H54 (cell line): ENCODE measurements around the gene GHRHR.
A peak's percentile ranks its signal among the peaks of the same experiment; 100 is the strongest.

ENCODE experiments used
- DNase-seq: peaks from one replicate; pipeline ENCODE4 v3.0.0; 2011; ENCODE audit warnings: low spot score, mixed read lengths; ENCODE audit not compliant: insufficient read length
- FAIRE-seq: peaks from 3 replicates; lab custom pipeline; 2011; peaks lifted over from hg19 to GRCh38; lab: Jason Lieb, UNC
- POLR2A ChIP-seq: IDR thresholded peaks from 2 replicates; pipeline ENCODE4 v1.6.1; 2011; ENCODE audit warnings: low read depth, mild to moderate bottlenecking, low read length

GHRHR gene

DNA sequence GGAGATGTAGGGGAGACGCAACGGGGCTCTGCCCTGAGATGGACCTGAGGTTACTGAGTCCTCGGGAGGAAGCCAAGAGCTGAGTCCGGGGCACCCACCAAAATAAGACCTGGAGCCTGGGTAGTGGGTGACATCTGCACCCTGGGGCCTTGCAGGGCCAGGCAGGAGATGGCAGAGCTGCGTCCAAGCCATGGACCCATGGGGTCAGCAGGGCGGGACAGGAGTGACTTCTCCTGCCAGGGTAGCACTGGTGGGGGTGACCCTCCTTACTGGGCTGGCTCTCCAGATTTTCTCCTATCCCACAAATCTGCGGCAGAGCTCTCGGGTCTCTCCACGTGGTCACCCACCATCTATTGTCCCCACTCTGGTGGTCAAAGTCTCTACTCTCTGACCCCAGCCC is 2.1 kb downstream of the GHRHR start:
- no peak for TF ChIP-seq POLR2A
- FAIRE-seq (no peak), DNase-seq (no peak)

GRCh38 chr7:30968294-30968693 is 4.5 kb downstream of the GHRHR start:
- no peak for TF ChIP-seq POLR2A
- no peak for DNase-seq
- no peak for FAIRE-seq

- no peak for FAIRE-seq
Measured at GRCh38 chr7:30968747-30969603, 5.2 kb downstream of the GHRHR start.

DNA sequence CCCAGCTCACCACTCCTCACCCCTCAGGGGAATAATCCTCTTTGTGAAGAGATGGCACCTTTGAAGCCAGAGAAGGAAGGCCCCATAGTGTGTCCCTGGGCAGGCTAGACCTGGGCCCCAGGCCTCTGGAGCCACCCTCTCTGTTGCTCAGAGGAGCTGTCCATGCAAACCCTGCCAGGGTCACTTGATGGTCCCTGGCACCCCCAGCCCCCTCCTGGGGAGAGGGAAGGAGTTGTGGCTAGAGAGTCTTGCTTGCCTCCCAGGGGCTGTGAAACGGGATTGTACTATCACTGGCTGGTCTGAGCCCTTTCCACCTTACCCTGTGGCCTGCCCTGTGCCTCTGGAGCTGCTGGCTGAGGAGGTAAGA is 5.8 kb downstream of the GHRHR start:
- no peak for TF ChIP-seq POLR2A
- FAIRE-seq (no peak), DNase-seq (no peak)

More at GRCh38 chr7:30968747-30969603, 5.2 kb downstream of the GHRHR start:
- DNase-seq, result no peak
- TF ChIP-seq POLR2A, result no peak

DNA sequence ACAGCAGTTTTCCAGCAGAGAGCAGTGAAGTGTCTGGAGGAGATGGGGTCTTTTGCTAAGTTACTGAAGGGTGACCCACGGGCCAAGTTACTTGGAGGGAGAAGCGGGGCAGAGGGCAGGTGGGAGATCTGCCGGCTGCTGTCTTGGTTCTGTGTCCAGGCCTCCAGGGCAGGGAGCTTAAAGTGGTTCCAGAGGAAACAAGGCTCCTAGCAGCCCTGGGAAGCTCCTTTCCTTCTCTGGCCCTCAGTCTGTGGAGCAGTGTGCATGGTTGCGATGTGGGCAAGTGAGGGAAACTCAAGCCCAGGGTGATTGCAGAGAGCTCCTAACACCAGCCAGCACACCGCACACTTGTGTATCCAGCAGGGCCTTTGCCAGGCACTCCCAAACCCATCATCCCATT is 6.3 kb downstream of the GHRHR start:
- DNase-seq, result no peak
- FAIRE-seq, result no peak
- no peak for TF ChIP-seq POLR2A

- TF ChIP-seq POLR2A, result no peak
- DNase-seq, result no peak
- no peak for FAIRE-seq
Measured at GRCh38 chr7:30970594-30971094, 6.9 kb downstream of the GHRHR start.

DNA sequence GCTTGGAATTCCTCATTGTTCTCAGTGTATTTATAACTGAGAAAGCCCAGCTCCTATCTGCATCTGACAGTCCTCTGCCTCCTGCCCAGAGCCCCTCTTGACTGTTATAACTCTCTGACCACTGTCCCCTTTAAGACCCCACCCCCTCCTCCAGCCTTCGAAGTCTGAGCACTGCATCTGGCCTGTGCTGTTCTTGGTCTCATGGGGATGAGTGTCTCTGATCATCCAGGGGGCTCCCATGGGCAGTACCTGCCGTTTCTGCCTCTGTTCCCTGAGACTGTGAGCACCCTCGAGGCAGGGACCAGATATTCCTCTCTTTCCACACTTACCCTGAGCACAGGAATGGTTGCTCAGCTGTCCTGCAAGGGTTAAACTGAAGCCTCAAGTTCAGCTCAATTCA is 7.7 kb downstream of the GHRHR start:
- no peak for FAIRE-seq
- no peak for TF ChIP-seq POLR2A
- DNase-seq, result no peak

- DNase-seq (no peak), FAIRE-seq (no peak)
- TF ChIP-seq POLR2A, result no peak
Measured at GRCh38 chr7:30971840-30972563, 8.2 kb downstream of the GHRHR start.

- DNase-seq (no peak), FAIRE-seq (no peak)
- no peak for TF ChIP-seq POLR2A
Measured at GRCh38 chr7:30973292-30973691, 9.5 kb downstream of the GHRHR start.

GRCh38 chr7:30973791-30974604 is 10.2 kb downstream of the GHRHR start:
- no peak for DNase-seq
- no peak for FAIRE-seq
- TF ChIP-seq POLR2A, result no peak

DNA sequence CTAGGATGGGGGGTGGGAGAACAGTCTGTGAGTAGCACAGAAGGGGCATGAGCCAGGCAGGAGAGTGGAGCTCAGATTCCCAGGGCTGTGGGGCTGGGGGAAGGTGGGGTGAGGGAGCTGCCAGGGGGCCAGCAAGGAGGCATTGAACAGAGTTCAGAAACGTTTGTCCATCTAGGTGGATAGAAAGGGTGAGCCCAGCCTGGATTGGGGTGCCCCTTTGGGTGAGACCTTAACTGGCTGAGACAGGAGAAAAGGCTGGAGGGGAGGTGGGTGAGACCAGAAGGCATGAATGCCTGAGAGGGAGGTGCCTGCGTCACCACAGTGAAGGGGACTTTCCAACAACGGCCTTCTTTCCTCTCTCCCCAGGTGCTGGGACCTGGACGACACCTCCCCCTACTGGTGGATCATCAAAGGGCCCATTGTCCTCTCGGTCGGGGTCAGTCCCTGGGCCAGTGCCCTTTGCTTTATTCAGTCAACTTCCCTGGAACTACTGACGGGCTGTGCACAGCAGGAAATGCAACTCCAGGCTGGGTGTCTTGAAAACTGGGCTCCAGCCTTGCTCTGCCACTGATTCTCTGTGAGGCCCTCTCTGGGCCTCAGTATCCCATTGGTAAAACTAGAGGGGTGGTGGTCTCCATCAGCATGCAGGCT is 11.0 kb downstream of the GHRHR start:
- DNase-seq (peak; percentile 87), FAIRE-seq (no peak)
- TF ChIP-seq POLR2A, result no peak

GRCh38 chr7:30975256-30975899 is 11.6 kb downstream of the GHRHR start:
- TF ChIP-seq POLR2A, result no peak

DNA sequence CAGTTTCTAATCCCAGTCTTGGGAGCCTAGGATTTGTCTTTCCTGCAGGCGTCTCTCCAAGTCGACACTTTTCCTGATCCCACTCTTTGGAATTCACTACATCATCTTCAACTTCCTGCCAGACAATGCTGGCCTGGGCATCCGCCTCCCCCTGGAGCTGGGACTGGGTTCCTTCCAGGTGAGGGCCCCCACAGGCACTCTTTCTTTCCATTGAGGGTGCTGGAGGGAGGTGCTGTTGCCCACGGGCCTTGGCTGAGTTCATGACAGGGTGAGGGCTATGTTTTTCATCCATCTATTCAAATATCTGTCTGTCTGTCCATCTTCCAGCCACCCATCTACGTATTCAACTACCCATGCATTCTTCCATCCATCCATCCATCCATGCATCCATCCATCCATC is 12.6 kb downstream of the GHRHR start:
- FAIRE-seq, result no peak
- DNase-seq, result no peak
- TF ChIP-seq POLR2A, result no peak

More at GRCh38 chr7:30975256-30975899, 11.6 kb downstream of the GHRHR start:
- no peak for FAIRE-seq
- no peak for DNase-seq
